ENCODE data around the gene METTL4.
"Not testable (repeated sequence)": the region's sequence is repeated elsewhere in the genome, so short reads cannot be mapped to it uniquely, and the experiment has no call there.

The METTL4 gene

GRCh38 chr18:2534906-2535305 lies 36.4 kb downstream of the METTL4 start:
- in situ Hi-C loops (cut with MboI; ENCODE audit: low pct_unique_long_range_greater_than_20kb, low sequenced_read_pairs) = no loop called here

DNA sequence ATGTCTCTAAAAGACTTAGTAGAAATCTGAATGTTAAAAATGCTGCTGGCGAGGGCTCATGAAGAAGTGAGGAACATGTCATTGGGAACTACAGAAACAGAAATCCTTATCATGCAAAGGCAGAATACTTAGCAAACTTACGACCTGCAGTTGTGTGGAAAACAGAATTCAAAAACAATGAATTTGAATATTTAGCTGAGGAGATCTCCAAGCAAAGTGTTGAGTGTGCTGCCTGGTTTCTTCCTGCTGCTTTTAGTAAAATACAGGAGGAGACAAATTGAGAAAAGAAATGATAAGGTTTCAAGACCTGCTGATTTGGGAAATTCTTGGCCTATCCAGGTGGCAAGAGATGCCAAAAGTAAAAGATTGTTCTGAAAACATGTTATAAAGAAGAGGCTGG lies 38.5 kb downstream of the METTL4 start:
- in situ Hi-C loops (cut with MboI; ENCODE audit: low pct_unique_long_range_greater_than_20kb, low sequenced_read_pairs) = no loop called here
- no peak for DNase-seq

More at GRCh38 chr18:2534906-2535305, 36.4 kb downstream of the METTL4 start:
- DNase-seq = no peak

- in situ Hi-C loops (cut with MboI; ENCODE audit: low pct_unique_long_range_greater_than_20kb, low sequenced_read_pairs) = no loop called here
These were observed 39.6 kb downstream of the METTL4 start for GRCh38 chr18:2531751-2532150.

DNA sequence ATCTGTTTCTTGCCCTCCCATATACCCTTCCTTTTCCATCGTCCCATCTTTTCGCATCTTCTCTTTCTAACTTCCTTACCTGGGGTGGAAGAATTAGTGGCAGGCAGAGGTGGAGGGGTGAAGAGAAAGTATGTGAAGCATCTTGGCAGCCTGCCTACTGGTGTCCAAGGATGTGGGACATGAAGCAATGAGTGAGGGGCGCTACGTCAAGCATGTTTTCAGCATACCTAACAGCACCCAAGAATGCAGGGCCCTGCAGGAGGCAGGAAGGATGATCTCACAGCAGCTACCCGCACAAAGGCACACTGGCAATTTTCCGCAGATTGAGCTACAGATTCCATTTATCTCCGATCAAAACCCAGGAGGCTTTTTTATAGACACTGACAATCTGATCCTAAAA lies 42.2 kb downstream of the METTL4 start:
- in situ Hi-C loops (cut with MboI; ENCODE audit: low pct_unique_long_range_greater_than_20kb, low sequenced_read_pairs) = no loop called here
- no peak for DNase-seq

More at GRCh38 chr18:2531751-2532150, 39.6 kb downstream of the METTL4 start:
- DNase-seq = no peak

- DNase-seq = no peak
- in situ Hi-C loops (cut with MboI; ENCODE audit: low pct_unique_long_range_greater_than_20kb, low sequenced_read_pairs) = no loop called here
These were observed 45.0 kb downstream of the METTL4 start for GRCh38 chr18:2526329-2526728.

- in situ Hi-C loops (cut with MboI; ENCODE audit: low pct_unique_long_range_greater_than_20kb, low sequenced_read_pairs); DNase-seq: not testable (repeated sequence)
These were observed 46.5 kb downstream of the METTL4 start for GRCh38 chr18:2524794-2525198.

DNA sequence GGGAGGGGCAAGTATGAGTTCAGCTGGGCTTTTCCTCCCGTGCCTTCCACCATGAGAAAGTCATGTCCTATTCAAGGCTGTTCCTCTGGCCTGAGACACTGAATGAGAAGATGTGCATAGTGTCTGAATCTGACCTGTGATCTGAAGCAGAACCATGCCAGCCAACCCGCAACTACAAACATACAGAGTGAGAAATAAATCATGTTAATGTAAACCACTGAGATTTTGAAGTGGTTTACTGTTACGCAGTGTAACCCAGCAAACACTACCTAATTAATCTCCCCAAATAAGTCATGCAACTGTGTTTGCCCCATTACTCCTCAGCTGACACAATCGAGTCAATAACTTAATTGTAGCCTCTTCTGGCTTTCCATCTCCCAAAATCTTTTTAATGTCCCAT lies 49.2 kb downstream of the METTL4 start:
- in situ Hi-C loops (cut with MboI; ENCODE audit: low pct_unique_long_range_greater_than_20kb, low sequenced_read_pairs) = no loop called here
- no peak for DNase-seq

DNA sequence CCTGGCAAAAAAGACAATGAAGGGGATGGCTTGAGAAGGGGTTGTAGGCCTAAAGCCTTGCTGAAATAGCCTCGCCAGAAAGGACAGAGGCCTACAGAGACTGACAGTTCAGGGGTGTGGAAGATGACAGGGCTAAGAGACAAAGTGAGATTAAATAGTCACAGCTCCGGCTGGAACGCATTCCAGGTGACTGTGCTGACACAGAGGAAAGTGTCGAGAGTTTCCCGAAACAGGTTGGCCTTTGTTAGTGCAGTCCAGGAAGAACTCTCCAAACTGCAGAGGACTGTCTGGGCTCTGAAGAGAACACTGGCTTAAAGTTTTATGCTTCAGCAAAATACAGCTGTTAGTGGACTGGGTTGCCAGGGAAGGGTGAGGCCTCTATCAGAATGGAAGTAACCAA lies 52.8 kb downstream of the METTL4 start:
- in situ Hi-C loops (cut with MboI; ENCODE audit: low pct_unique_long_range_greater_than_20kb, low sequenced_read_pairs) = no loop called here
- DNase-seq = no peak

GRCh38 chr18:2515908-2516625 lies 55.2 kb downstream of the METTL4 start:
- DNase-seq = peak; percentile 28
- in situ Hi-C loops (cut with MboI; ENCODE audit: low pct_unique_long_range_greater_than_20kb, low sequenced_read_pairs) = no loop called here

GRCh38 chr18:2515171-2515787 lies 56.0 kb downstream of the METTL4 start:
- DNase-seq = no peak
- in situ Hi-C loops (cut with MboI; ENCODE audit: low pct_unique_long_range_greater_than_20kb, low sequenced_read_pairs) = no loop called here

DNA sequence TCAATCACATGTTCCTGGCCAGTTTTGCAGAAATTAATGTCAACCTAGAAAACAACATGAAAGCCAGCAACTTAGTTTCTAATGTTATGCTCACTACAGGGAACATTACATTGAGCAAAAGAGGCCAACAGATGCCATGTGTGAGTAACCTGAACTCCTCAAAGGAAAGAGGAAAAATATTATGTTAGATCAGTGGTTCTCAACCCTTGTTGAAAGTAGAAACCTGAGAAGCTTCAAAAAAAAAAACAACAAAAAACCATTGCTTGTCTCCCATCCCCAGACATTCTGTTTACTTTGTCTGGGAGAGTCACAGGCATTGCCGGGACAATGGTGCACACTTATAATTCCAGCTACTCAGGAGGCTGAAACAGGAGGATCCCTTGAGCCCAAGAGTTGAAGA lies 57.7 kb downstream of the METTL4 start:
- DNase-seq = no peak

GRCh38 chr18:2512059-2512458 lies 59.2 kb downstream of the METTL4 start:
- in situ Hi-C loops (cut with MboI; ENCODE audit: low pct_unique_long_range_greater_than_20kb, low sequenced_read_pairs) = no loop called here
- no peak for DNase-seq

More for the DNA sequence above, 57.7 kb downstream of the METTL4 start:
- in situ Hi-C loops (cut with MboI; ENCODE audit: low pct_unique_long_range_greater_than_20kb, low sequenced_read_pairs) = no loop called here

DNA sequence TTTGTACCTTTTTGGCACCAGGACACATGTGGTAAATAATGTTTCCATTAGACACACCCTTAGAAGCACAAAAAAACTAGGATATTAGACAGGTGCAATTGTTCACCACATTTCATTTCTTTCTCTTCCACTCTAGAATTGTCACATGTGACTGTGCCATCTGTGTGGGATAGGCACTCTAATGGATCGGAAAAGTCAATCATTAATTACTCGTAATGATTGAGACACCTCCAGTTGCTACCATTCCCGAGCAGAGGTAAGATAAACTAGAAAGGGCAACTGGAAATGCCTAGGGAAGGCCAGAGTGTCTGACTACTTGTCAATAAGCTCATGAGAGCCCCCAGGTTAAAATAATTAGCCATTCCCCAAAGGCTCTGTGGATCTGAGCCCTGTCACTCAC lies 59.9 kb downstream of the METTL4 start:
- in situ Hi-C loops (cut with MboI; ENCODE audit: low pct_unique_long_range_greater_than_20kb, low sequenced_read_pairs) = no loop called here

GRCh38 chr18:2510416-2510815 lies 60.9 kb downstream of the METTL4 start:
- in situ Hi-C loops (cut with MboI; ENCODE audit: low pct_unique_long_range_greater_than_20kb, low sequenced_read_pairs) = no loop called here
- no peak for DNase-seq

More for the DNA sequence above, 59.9 kb downstream of the METTL4 start:
- no peak for DNase-seq

DNA sequence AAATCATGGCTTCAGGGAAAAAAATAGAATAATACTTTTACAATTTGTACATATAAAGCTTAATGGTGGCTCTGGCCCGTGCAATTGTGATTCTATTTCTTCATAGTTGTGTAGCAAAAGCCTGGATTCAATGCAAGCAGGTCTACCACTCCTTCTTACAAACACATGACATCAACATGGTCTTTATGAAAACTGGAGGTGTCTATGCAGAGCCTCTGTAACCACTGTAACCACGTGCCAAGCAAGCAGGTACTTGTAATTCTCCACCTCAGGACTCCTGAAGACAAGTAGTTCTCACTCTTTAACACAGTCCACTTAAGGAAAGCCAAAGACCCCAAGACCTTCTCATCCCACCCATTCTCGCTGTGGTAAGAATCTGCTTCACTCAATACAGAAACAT lies 62.6 kb downstream of the METTL4 start:
- no peak for DNase-seq
- in situ Hi-C loops (cut with MboI; ENCODE audit: low pct_unique_long_range_greater_than_20kb, low sequenced_read_pairs) = no loop called here

GRCh38 chr18:2508155-2508554 lies 63.1 kb downstream of the METTL4 start:
- in situ Hi-C loops (cut with MboI; ENCODE audit: low pct_unique_long_range_greater_than_20kb, low sequenced_read_pairs) = no loop called here
- DNase-seq = no peak

GRCh38 chr18:2504642-2505041 lies 66.7 kb downstream of the METTL4 start:
- in situ Hi-C loops (cut with MboI; ENCODE audit: low pct_unique_long_range_greater_than_20kb, low sequenced_read_pairs) = no loop called here
- DNase-seq = no peak

DNA sequence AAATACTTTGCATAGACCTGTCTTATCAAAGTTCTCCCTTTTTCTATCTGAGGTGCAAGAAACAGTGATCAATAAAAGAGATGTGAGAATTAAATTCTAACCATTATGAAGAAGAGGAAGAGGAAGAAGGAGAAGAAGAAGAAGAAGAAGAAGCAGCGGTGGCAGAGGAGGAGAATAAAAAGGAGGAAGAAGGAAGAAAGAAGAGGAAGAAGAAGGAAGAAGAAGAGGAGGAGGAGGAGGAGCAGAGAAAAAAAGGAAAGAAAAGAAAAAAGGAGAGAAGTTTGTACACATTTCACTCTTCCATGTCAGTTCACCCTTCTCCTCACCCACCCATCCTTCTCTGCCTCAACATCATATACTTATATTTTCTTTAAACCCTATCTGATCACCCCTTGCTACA lies 68.4 kb downstream of the METTL4 start:
- in situ Hi-C loops (cut with MboI; ENCODE audit: low pct_unique_long_range_greater_than_20kb, low sequenced_read_pairs) = no loop called here
- DNase-seq = no peak

DNA sequence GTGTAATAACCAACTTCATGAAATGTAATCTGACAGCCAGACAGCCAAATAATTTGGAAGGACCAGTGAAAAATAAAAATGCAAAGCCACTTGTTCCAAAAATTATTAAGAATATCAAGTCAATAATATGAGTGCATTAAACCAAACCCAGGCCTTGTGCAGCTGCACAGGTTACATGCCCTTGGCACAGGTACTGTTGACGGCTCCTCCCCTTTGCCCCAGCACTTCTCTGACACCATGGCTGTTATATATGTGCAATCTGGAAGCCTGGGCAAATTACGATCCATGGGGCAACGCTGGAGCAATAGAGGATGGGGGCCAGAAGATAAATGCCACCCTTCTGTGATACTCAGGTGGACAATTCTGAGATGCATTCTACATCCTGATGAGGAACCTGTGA lies 68.9 kb downstream of the METTL4 start:
- no peak for DNase-seq
- in situ Hi-C loops (cut with MboI; ENCODE audit: low pct_unique_long_range_greater_than_20kb, low sequenced_read_pairs) = no loop called here

DNA sequence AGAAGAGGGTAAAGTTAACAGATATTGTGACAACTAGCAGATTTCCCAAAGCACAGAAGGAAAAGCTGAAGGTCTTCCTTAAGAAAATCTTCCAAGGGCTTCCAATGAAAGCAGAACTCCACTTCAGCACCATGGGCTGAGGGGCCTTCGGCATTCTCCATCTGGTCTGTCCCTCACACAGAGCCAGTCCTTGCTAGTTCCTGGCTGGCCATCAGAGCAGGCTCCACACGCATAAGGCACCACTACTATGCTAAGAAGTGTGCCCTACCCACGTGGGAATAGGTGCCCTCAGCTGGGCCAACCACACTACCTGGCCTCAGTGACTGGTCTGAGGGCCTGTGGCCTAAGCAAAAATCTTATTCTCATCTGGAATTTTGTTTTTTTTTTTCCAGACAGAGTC lies 73.5 kb downstream of the METTL4 start:
- in situ Hi-C loops (cut with MboI; ENCODE audit: low pct_unique_long_range_greater_than_20kb, low sequenced_read_pairs) = no loop called here
- no peak for DNase-seq

- no peak for DNase-seq
- in situ Hi-C loops (cut with MboI; ENCODE audit: low pct_unique_long_range_greater_than_20kb, low sequenced_read_pairs) = no loop called here
These were observed 75.9 kb downstream of the METTL4 start for GRCh38 chr18:2495381-2495780.

Data from KBM-7 (cell line).